A549 (cell line): Measurements from ENCODE around the gene PKM.
A peak's percentile ranks its signal among the peaks of the same experiment; 100 is the strongest.

Source experiments
- CHD2 ChIP-seq: fragments of 150-350 bp; IDR thresholded peaks from 2 replicates; pipeline ENCODE4 v1.6.1; 2014; ENCODE audit warnings: low read length; ENCODE audit not compliant: partially characterized antibody
- MAFK ChIP-seq: fragments of 450-650 bp; IDR thresholded peaks from 2 replicates; pipeline ENCODE4 v1.6.1; 2014; ENCODE audit not compliant: partially characterized antibody
- MYC ChIP-seq: IDR thresholded peaks from 2 replicates; pipeline ENCODE4 v1.6.1; 2012; ENCODE audit warnings: mild to moderate bottlenecking, inconsistent platforms, low read length, improper control_type of control experiment, borderline replicate concordance
- RCOR1 ChIP-seq: fragments of 150-350 bp; IDR thresholded peaks from 2 replicates; pipeline ENCODE4 v1.6.1; 2014; ENCODE audit warnings: antibody characterized with exemption, low read length, low read depth
- ZFP36 ChIP-seq: fragments of 450-650 bp; IDR thresholded peaks from 2 replicates; pipeline ENCODE4 v1.6.1; 2014; ENCODE audit warnings: borderline replicate concordance; ENCODE audit not compliant: partially characterized antibody
- TF ChIP-seq, protein P1 (sequence below): fragments of >200 bp; sonication (Bioruptor Twin); formaldehyde crosslinking; IDR thresholded peaks from 3 replicates; pipeline ENCODE4 v1.5.1; 2016

DNA sequence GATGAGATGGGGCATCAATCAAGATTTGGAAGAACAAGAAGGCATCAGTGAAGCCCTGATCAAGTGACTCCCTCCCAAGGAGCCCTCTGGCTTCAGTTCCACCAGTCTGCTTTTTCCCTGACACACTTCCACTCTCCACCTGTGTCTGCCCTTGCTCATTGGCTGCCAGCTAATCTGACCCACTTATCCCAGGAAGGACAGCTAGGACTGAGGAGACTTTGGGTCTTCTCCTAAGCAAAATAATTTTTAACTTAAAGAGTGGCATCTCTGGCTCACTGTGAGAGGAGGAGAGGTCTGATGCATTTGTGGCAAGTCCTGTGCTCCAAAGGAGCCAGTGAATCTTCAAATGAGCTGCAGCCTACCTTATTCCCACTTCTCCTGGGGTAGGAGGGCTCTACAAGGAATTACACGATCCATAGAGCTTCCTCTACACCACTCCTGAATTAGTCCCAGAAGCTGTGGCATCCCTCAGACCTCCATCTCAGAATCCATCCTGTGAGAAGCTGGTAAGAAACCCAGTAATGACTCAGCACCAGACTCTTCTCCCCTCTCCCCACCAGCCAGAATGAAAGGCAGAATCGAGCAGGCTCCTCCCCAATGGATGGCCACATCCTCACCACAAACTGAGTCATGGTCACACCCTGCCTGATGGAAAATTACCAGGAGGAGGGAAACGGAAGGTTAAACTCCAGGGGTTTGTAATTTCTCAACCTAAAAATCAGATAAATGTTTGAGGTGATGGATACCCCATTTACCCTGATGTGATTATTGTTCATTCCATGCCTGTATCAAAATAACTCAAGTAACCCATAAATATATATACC is 6.3 kb upstream of the PKM start:
- TF ChIP-seq RCOR1: no peak
- TF ChIP-seq, protein P1, sequence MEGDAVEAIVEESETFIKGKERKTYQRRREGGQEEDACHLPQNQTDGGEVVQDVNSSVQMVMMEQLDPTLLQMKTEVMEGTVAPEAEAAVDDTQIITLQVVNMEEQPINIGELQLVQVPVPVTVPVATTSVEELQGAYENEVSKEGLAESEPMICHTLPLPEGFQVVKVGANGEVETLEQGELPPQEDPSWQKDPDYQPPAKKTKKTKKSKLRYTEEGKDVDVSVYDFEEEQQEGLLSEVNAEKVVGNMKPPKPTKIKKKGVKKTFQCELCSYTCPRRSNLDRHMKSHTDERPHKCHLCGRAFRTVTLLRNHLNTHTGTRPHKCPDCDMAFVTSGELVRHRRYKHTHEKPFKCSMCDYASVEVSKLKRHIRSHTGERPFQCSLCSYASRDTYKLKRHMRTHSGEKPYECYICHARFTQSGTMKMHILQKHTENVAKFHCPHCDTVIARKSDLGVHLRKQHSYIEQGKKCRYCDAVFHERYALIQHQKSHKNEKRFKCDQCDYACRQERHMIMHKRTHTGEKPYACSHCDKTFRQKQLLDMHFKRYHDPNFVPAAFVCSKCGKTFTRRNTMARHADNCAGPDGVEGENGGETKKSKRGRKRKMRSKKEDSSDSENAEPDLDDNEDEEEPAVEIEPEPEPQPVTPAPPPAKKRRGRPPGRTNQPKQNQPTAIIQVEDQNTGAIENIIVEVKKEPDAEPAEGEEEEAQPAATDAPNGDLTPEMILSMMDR: no peak
- no peak for TF ChIP-seq ZFP36
- no peak for TF ChIP-seq MYC
- no peak for TF ChIP-seq CHD2
- TF ChIP-seq MAFK: peak; percentile 98
